A549 (cell line): Measurements from ENCODE around the gene CCDC154. TPM values are rescaled to one million over a fixed set of nuclear protein-coding genes. Genes with fewer than 3 reads are reported as not detected.

Source experiments
- ATOH8 ChIP-seq: fragments of 250-450 bp; sonication (Bioruptor Pico); IDR thresholded peaks from 2 replicates; pipeline ENCODE4 v1.5.0; 2020; ENCODE audit warnings: low read depth, mild to moderate bottlenecking, moderate library complexity
- BCL3 ChIP-seq: fragments of >200 bp; sonication (Bioruptor Twin); formaldehyde crosslinking; IDR thresholded peaks from 3 replicates; pipeline ENCODE4 v1.6.1; 2016
- BHLHE40 ChIP-seq: IDR thresholded peaks from 2 replicates; pipeline ENCODE4 v1.6.1; 2012; ENCODE audit warnings: low read depth, low read length, inconsistent platforms
- CBX8 ChIP-seq: fragments of 200-600 bp; sonication (generic); IDR thresholded peaks from 2 replicates; pipeline ENCODE4 v1.6.1; 2016
- CHD2 ChIP-seq: fragments of 150-350 bp; IDR thresholded peaks from 2 replicates; pipeline ENCODE4 v1.6.1; 2014; ENCODE audit warnings: low read length; ENCODE audit not compliant: partially characterized antibody
- EP300 ChIP-seq, 2 experiments: fragments of >200 bp; sonication (Bioruptor Twin); formaldehyde crosslinking; IDR thresholded peaks; 2 replicates in 1 of 2; 3 replicates in 1 of 2; pipeline ENCODE4 v1.6.1; 2016 to 2017
- ESRRA ChIP-seq: fragments of 150-350 bp; IDR thresholded peaks from 2 replicates; pipeline ENCODE4 v1.6.1; 2014; ENCODE audit warnings: mild to moderate bottlenecking, low read length, borderline replicate concordance
- FOSL2 ChIP-seq, 2 experiments: fragments of 450-650 bp in 1 of 2; fragments of >200 bp in 1 of 2; sonication (Bioruptor Twin) in 1 of 2; formaldehyde crosslinking; IDR thresholded peaks; 2 replicates each; pipeline versions ENCODE4 v1.5.0 to v1.6.1; 2016 to 2020; ENCODE audit warnings: mild to moderate bottlenecking in 1 of 2, moderate library complexity in 1 of 2
- HEYL ChIP-seq: fragments of 250-450 bp; sonication (Bioruptor Pico); IDR thresholded peaks from 2 replicates; pipeline ENCODE4 v1.8.0; 2021; ENCODE audit warnings: mild to moderate bottlenecking, moderate library complexity
- HOXA7 ChIP-seq: fragments of 250-450 bp; sonication (Bioruptor Pico); IDR thresholded peaks from 2 replicates; pipeline ENCODE4 v1.5.0; 2020; ENCODE audit warnings: mild to moderate bottlenecking, moderate library complexity
- JUN ChIP-seq, 2 experiments: fragments of >200 bp; sonication (Bioruptor Twin); formaldehyde crosslinking; IDR thresholded peaks; 2 replicates in 1 of 2; 3 replicates in 1 of 2; pipeline ENCODE4 v1.6.1; 2016 to 2017
- JUNB ChIP-seq: fragments of >200 bp; sonication (Bioruptor Twin); formaldehyde crosslinking; IDR thresholded peaks from 2 replicates; pipeline ENCODE4 v1.6.1; 2016
- KDM1A ChIP-seq: fragments of 200-600 bp; sonication (generic); IDR thresholded peaks from 2 replicates; pipeline ENCODE4 v1.6.1; 2016; ENCODE audit warnings: low read depth, mild to moderate bottlenecking
- KDM5A ChIP-seq: fragments of 200-600 bp; sonication (generic); IDR thresholded peaks from 2 replicates; pipeline ENCODE4 v1.6.1; 2016; ENCODE audit warnings: antibody characterized with exemption, mild to moderate bottlenecking
- MYC ChIP-seq: IDR thresholded peaks from 2 replicates; pipeline ENCODE4 v1.6.1; 2012; ENCODE audit warnings: mild to moderate bottlenecking, inconsistent platforms, low read length, improper control_type of control experiment, borderline replicate concordance
- NFE2L2 ChIP-seq: fragments of 150-350 bp; conservative IDR thresholded peaks from 2 replicates; pipeline ENCODE4 v1.6.1; 2014; ENCODE audit warnings: low read length
- NPAS2 ChIP-seq: fragments of 250-450 bp; sonication (Bioruptor Pico); IDR thresholded peaks from 2 replicates; pipeline ENCODE4 v1.8.0; 2022; ENCODE audit warnings: mild to moderate bottlenecking, moderate library complexity, borderline replicate concordance
- NR3C1 ChIP-seq: fragments of >200 bp; sonication (Bioruptor Twin); formaldehyde crosslinking; IDR thresholded peaks from 3 replicates; pipeline ENCODE4 v1.6.1; 2017
- PBX3 ChIP-seq: IDR thresholded peaks from 2 replicates; pipeline ENCODE4 v1.6.1; 2012
- PHF8 ChIP-seq: fragments of 200-600 bp; sonication (generic); IDR thresholded peaks from 2 replicates; pipeline ENCODE4 v1.6.1; 2016; ENCODE audit warnings: low read depth, mild to moderate bottlenecking, antibody characterized with exemption, moderate library complexity, borderline replicate concordance
- POLR2A ChIP-seq: IDR thresholded peaks from 2 replicates; pipeline ENCODE4 v1.6.1; 2012; ENCODE audit warnings: mild to moderate bottlenecking, low read length
- RCOR1 ChIP-seq: fragments of 150-350 bp; IDR thresholded peaks from 2 replicates; pipeline ENCODE4 v1.6.1; 2014; ENCODE audit warnings: antibody characterized with exemption, low read length, low read depth
- RNF2 ChIP-seq: fragments of 200-600 bp; sonication (generic); IDR thresholded peaks from 2 replicates; pipeline ENCODE4 v1.6.1; 2016; ENCODE audit warnings: low read depth, mild to moderate bottlenecking, antibody characterized with exemption, moderate library complexity, borderline replicate concordance
- SMC3 ChIP-seq: fragments of >200 bp; sonication (Bioruptor Twin); formaldehyde crosslinking; IDR thresholded peaks from 3 replicates; pipeline ENCODE4 v1.6.1; 2018; ENCODE audit warnings: inconsistent platforms
- TP53 ChIP-seq: fragments of 250-450 bp; sonication (Bioruptor Pico); IDR thresholded peaks from 2 replicates; pipeline ENCODE4 v1.5.0; 2021; ENCODE audit warnings: mild to moderate bottlenecking, moderate library complexity
- USF2 ChIP-seq: fragments of 450-650 bp; IDR thresholded peaks from 2 replicates; pipeline ENCODE4 v1.6.1; 2014; ENCODE audit warnings: antibody characterized with exemption
- ZFP36 ChIP-seq: fragments of 450-650 bp; IDR thresholded peaks from 2 replicates; pipeline ENCODE4 v1.6.1; 2014; ENCODE audit warnings: borderline replicate concordance; ENCODE audit not compliant: partially characterized antibody
- ZSCAN20 ChIP-seq: fragments of 250-450 bp; sonication (Bioruptor Pico); IDR thresholded peaks from 2 replicates; pipeline ENCODE4 v1.8.0; 2022; ENCODE audit warnings: mild to moderate bottlenecking, moderate library complexity
- polyA plus RNA-seq, 4 experiments: library from polyadenylated mRNA; depleted of rRNA in 3 of 4; stranded (reverse); fragments of >200 nt; fragmentation: RNase III in 1 of 4; extraction: RNeasy Plus Mini Kit Qiagen cat#74134 plus additional on column Dnase treatment in 1 of 4; gene quantifications; 2 replicates in 3 of 4; 3 replicates in 1 of 4; pipeline ENCODE4 v1.2.3, GENCODE V29; 2011 to 2017
- TF ChIP-seq, protein P1 (sequence below): IDR thresholded peaks from 2 replicates; pipeline ENCODE4 v1.6.1; 2012
- TF ChIP-seq, protein P2 (sequence below): fragments of 200-600 bp; sonication (generic); IDR thresholded peaks from 2 replicates; pipeline ENCODE4 v1.6.1; 2016; ENCODE audit warnings: antibody characterized with exemption, mild to moderate bottlenecking, moderate library complexity
- TF ChIP-seq, protein P3 (sequence below): fragments of 150-350 bp; IDR thresholded peaks from 2 replicates; pipeline ENCODE4 v1.6.1; 2014; ENCODE audit warnings: low read depth, mild to moderate bottlenecking, low read length

Gene CCDC154
- polyA plus RNA-seq, 2 of the 4 experiments (the other 2 are of a cell fraction), result 0.16 to 0.74 TPM

DNA sequence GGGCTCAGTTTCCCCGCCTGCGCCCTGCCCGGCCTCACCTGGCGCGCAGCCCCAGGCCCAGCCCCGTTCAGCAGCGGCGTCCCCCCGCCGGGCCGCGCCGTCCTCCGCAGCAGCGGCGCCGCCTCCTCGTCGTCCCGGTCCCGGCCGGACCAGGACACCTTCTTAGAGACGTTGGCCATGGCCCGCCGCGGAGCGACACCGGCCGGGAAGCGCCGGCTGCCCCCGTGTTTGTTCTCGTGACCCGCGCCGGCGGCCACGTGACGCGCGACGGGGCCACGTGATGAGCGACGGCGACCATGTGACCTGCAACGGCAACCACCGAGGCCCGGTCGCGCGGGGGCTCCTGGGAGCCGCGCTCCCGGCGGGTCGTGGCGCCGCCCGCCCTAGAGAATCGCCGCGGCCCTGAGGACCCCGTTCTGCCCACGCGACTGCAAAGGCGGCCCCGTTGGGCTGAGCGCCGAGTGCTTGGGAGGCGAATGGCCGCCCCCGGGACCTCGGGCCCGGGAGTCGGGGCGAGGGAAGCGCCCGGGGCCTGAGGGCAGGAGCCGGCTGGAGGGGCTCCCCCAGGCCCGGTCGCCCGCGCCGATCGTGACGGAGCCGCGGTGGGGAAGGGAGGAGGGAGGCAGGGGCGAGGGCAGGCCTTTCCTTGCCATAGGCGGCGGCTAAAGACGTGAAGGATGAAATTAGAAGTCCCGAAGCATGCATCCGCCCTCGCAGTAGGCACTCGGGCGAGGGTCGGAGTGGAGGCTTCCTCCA, 30.6 kb upstream of the CCDC154 start, which contains the start of gene CLCN7 (continued):
- TF ChIP-seq RCOR1 (no peak), HEYL (CRISPR knock-in tag) (no peak), CBX8 (no peak), USF2 (peak; percentile 99), ZSCAN20 (CRISPR knock-in tag) (no peak), HOXA7 (CRISPR knock-in tag) (no peak), JUN (IDR thresholded peaks at IDR 0.05) (peak; percentile 77 to 88; a peak in 4 of 5 replicates), KDM5A (peak; percentile 68), BHLHE40 (peak; percentile 64; the same call in 1 of the 2 replicates), CHD2 (no peak), NFE2L2 (no peak), JUNB (no peak), PBX3 (peak; percentile 24; the same call in 1 of the 2 replicates), SMC3 (no peak), FOSL2 (IDR thresholded peaks at IDR 0.05) (no peak), FOSL2 (CRISPR knock-in tag; IDR thresholded peaks at IDR 0.05) (peak; percentile 26; the same call in 1 of the 2 replicates), RNF2 (peak; percentile 81; the same call in 1 of the 2 replicates), MYC (peak; percentile 58; the same call in 1 of the 2 replicates), NPAS2 (peak; percentile 99), ESRRA (no peak), NR3C1 (no peak), ATOH8 (no peak), POLR2A (peak; percentile 66), PHF8 (peak; percentile 98), TP53 (CRISPR knock-in tag) (no peak), ZFP36 (no peak), BCL3 (peak; percentile 55; the same call in 1 of the 3 replicates), EP300 (IDR thresholded peaks at IDR 0.05) (no peak), KDM1A (no peak)
- TF ChIP-seq, protein P1, sequence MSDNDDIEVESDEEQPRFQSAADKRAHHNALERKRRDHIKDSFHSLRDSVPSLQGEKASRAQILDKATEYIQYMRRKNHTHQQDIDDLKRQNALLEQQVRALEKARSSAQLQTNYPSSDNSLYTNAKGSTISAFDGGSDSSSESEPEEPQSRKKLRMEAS, result peak; percentile 95
- TF ChIP-seq, protein P2, sequence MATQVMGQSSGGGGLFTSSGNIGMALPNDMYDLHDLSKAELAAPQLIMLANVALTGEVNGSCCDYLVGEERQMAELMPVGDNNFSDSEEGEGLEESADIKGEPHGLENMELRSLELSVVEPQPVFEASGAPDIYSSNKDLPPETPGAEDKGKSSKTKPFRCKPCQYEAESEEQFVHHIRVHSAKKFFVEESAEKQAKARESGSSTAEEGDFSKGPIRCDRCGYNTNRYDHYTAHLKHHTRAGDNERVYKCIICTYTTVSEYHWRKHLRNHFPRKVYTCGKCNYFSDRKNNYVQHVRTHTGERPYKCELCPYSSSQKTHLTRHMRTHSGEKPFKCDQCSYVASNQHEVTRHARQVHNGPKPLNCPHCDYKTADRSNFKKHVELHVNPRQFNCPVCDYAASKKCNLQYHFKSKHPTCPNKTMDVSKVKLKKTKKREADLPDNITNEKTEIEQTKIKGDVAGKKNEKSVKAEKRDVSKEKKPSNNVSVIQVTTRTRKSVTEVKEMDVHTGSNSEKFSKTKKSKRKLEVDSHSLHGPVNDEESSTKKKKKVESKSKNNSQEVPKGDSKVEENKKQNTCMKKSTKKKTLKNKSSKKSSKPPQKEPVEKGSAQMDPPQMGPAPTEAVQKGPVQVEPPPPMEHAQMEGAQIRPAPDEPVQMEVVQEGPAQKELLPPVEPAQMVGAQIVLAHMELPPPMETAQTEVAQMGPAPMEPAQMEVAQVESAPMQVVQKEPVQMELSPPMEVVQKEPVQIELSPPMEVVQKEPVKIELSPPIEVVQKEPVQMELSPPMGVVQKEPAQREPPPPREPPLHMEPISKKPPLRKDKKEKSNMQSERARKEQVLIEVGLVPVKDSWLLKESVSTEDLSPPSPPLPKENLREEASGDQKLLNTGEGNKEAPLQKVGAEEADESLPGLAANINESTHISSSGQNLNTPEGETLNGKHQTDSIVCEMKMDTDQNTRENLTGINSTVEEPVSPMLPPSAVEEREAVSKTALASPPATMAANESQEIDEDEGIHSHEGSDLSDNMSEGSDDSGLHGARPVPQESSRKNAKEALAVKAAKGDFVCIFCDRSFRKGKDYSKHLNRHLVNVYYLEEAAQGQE, result peak; percentile 43
- TF ChIP-seq, protein P3, sequence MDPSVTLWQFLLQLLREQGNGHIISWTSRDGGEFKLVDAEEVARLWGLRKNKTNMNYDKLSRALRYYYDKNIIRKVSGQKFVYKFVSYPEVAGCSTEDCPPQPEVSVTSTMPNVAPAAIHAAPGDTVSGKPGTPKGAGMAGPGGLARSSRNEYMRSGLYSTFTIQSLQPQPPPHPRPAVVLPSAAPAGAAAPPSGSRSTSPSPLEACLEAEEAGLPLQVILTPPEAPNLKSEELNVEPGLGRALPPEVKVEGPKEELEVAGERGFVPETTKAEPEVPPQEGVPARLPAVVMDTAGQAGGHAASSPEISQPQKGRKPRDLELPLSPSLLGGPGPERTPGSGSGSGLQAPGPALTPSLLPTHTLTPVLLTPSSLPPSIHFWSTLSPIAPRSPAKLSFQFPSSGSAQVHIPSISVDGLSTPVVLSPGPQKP, result no peak
